GM18873 (cell line): Measurements from ENCODE around the gene S100A16.
A peak's percentile ranks its signal among the peaks of the same experiment; 100 is the strongest.
"Not testable (repeated sequence)": the region's sequence is repeated elsewhere in the genome, so short reads cannot be mapped to it uniquely, and the experiment has no call there.

Experiments used
- ATAC-seq: cut with Tn5 transposase; IDR thresholded peaks from one replicate; pipeline ENCODE4 v1.9.1; 2021; ENCODE audit warnings: mild to moderate bottlenecking, moderate library complexity, moderate number of reproducible peaks; ENCODE audit not compliant: unreplicated experiment, low FRiP score

The S100A16 gene, protein sequence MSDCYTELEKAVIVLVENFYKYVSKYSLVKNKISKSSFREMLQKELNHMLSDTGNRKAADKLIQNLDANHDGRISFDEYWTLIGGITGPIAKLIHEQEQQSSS

GRCh38 chr1:153612755-153613331 is at the start of gene S100A16:
TSS of gene S100A16 (minus strand) at chr1:153613137. CDS start at chr1:153608151, 4,986 bp downstream.
- no peak for ATAC-seq

GRCh38 chr1:153662269-153662668 is 49.3 kb upstream of the S100A16 start:
- no peak for ATAC-seq

DNA sequence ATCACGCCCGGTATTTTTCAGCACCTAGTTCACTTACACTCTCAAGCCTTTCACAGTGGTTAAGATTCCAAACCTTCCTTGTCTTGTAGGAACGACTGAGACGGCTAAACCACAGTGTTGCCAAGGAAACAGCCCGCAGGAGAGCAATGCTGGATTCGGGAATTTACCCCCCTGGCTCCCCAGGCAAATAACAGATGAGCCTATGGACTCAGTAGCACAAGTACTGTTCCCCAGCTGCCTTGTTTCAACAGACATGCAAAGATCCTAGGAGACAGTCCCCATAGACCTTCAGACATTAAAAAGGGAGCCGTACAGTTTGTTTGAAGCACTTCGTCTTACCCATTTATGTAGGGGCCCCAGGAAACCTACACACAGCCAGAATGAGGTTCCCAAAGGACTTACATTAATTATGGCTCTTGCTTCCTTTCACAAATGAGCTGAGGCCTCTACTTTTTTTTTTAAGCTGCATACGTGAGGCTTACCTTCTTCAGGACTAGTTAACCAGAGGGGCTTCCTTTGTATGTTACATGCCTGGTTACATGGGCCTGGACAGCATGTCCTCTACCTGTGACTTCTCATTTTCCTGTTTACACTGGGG is 48.3 kb upstream of the S100A16 start:
- no peak for ATAC-seq

DNA sequence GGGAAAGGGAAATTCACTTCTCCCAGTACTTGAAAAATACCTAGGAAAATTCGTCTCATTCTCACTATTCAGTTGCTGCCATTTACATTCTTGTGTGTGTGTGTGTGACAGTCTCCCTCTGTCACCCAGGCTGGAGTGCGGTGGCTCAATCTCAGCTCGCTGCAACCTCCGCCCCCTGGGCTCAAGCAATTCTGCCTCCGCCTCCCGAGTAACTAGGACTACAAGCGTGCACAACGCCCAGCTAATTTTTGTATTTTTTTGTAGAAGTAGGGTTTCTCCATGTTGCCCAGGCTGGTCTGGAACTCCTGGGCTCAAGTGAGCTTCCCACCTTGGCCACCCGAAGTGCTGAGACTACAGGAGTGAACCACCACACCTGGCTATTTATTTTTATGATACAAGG is 46.7 kb upstream of the S100A16 start:
- no peak for ATAC-seq

DNA sequence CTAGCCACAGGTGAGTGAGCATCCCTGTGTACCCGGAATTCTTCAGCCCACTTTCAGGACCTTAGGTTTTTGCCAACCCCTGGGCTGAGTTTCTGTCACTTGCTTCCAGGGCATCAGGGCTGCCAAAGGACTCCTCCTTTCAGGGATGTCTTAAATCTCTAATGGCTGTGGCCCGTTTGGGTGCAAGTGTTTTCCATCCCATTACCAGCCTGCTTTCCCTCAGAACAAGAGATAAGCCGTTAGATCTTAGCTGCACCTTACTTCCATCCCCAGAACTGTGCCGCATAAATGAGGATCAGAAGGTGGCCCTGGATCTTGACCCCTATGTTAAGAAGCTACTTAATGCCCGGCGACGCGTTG is 46.2 kb upstream of the S100A16 start:
- ATAC-seq, result no peak

- peak; percentile 75 for ATAC-seq
These were observed 45.6 kb upstream of the S100A16 start, which contains the start of gene SNAPIN for GRCh38 chr1:153658400-153659174. TSS of gene SNAPIN (plus strand) at chr1:153658703. CDS start at chr1:153658744, 41 bp downstream.

GRCh38 chr1:153655333-153655732 is 42.4 kb upstream of the S100A16 start:
- no peak for ATAC-seq

- no peak for ATAC-seq
These were observed 40.0 kb upstream of the S100A16 start for GRCh38 chr1:153652805-153653500.

DNA sequence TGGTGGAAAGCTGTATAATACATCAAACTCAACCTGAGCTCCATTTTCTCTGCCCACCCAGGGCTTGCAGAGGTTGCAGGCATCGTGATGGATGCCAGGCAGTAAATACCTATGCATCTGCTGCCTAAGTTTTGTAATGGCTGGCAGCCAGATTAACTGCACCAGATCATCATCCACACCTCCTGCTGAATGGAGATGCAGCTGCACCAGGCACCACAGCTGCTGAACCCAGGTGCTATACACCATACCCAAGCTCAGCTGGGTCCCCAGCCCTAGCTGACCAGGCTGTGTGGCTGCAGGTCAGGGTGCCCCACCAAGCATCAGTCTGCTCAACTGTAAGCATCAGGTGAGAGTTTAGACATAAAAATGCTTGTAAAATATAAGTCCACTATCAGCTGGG is 38.8 kb upstream of the S100A16 start:
- no peak for ATAC-seq

GRCh38 chr1:153649863-153650235 is 36.9 kb upstream of the S100A16 start:
- ATAC-seq, result no peak

DNA sequence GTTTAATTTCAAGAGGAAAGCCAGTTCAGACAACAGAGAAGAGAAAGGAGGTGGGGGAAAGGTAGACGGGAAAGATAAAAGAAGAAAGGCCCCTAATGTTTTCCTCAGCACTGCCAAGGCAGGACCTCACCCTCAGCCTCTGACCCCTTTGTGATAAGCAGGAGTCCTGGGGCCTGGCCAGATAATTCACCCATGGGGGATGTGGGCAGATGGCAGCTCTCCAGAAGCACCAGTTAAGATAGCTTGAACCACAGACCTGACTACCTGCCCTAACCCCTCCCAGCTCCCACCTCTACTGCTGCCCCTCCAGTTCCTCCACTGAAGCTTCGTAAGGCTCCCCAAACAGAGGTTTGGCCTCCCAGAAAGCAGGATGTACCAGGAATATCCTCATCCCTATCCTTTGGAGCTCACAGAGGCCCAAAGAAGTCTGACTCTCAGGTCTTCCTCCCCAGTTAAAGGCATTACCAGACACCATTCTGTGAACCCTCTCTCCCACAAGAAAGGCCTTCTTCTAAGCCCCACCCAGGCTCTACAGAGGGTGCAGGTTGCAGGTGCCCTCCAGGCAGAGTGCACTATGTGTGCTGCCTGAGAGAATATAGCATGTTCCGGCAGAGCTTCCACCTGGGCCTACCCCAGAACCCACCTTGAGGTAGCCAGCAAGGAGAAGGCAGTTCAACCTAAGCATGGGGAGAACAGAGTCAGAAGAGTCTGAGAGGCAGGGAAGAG is 36.4 kb upstream of the S100A16 start:
- no peak for ATAC-seq

DNA sequence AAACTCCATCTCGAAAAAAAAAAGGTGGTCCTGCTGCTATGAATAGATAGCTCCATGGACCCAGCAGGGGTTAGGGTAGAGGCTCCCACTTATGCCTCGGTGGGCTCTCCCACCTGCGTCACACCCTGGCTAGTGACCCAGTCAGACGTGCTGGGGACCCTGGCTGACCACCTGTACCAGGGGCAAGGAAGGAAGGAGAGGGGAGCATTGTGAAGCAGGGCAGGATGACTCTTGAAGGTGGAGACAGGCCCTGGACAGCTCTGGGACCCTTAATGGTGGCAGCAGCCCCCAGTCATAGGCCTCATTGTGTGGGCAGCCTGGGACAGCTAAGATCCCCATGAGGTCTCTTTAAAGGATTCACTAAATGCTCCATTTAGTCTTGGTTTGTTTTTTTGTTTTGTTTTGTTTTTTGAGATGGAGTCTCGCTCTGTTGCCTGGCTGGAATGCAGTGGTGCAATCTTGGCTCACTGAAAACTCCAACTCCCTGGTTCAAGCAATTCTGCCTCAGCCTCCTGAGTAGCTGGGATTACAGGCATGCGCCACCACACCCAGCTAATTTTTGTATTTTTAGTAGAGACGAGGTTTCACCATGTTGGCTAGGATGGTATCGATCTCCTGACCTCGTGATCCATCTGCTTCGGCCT is 35.2 kb upstream of the S100A16 start:
- ATAC-seq, result no peak

DNA sequence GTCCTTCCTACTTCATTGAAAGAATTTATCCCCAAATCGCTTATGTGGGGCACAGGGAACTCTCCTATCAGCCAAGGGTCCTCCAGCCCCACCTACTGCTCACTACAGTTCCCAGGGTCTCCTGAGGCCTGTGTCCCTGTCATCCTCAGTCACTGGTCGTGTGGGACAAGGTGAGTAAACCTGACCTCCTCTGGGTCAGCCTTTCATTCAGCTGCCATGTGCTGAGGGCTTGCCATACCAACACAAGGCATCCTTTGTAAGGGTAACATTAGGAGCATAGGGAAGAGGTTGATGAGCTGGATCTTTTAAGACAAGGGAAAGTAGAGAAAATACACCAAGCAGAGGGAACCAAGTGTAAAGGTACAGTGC is 34.4 kb upstream of the S100A16 start:
- no peak for ATAC-seq

GRCh38 chr1:153646672-153647345 is 33.9 kb upstream of the S100A16 start:
- no peak for ATAC-seq

GRCh38 chr1:153643816-153644215 is 30.9 kb upstream of the S100A16 start:
- ATAC-seq, result no peak

GRCh38 chr1:153643100-153643499 is 30.2 kb upstream of the S100A16 start:
- ATAC-seq, result no peak

- no peak for ATAC-seq
These were observed 29.2 kb upstream of the S100A16 start for GRCh38 chr1:153642161-153642560.

DNA sequence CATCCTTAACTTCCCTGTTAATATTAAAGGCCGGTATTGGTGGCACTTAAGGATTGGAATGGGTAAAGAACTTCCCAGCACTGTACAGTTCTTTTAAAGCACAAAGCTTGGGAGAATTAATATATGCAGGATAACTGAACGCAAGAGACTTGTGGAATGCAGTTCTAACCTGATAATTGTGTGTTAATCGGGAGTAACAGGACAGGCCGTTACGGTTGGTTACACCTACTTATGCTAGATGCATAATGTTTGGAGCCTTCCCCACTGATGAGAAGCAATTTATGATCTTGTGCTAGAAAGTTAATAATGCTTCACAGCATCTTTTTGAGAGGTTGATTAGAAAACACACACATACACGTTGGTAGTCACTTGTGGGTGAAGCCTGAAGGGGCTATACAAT is 27.9 kb upstream of the S100A16 start:
- no peak for ATAC-seq

- ATAC-seq, result not testable (repeated sequence)
These were observed 27.3 kb upstream of the S100A16 start for GRCh38 chr1:153640213-153640612.
